ENCODE measurements around the gene FRMD1. TPM values are rescaled to one million over a fixed set of nuclear protein-coding genes. Genes with fewer than 3 reads are reported as not detected.

Gene FRMD1
- total RNA-seq, 2 donors from 2014 or later = not detected

DNA sequence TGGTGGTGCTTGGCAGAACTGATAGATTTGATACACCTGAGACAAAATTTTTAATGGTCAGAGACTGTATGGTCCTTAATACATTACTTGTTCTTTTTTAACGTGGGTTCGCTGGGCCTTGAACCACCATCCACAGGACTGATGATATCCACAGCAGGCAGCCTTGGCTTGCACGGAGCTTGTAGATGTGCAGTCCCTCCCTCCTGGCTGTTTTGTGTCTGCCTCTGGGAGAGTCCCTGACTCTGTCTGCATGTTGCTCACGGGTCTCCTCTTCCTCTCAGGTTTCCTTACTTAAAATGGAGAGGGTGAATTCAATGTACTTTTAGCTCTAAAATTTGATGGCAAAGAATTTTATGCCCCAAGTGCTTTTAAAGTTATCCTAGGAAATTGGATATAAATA, 64.0 kb downstream of the FRMD1 start:
- peaks cover 21% of the 10 kb centered on the region for H3K9me3 Mint-ChIP-seq
- Histone ChIP-seq H3K36me3 (ENCODE audit: control insufficient read depth, insufficient read depth, low read length) (no peaks in the 10 kb centered on the region), H3K9me3 (ENCODE audit: control insufficient read depth, low read length) (peaks cover 29% of the 10 kb centered on the region), H3K9ac (ENCODE audit: extremely low read depth, low read length, poor library complexity, severe bottlenecking) (no peak overlapping the region), H3K4me3 (ENCODE audit: low read length) (no peak overlapping the region), H3K4me1 (ENCODE audit: control insufficient read depth, insufficient read depth, low read length) (no peaks in the 10 kb centered on the region), H3K27me3 (ENCODE audit: control insufficient read depth, insufficient read depth, low read length, poor library complexity, severe bottlenecking) (no peaks in the 10 kb centered on the region), H3K27ac (ENCODE audit: low read depth, low read length) (no peak overlapping the region)
- TF ChIP-seq, protein P1, sequence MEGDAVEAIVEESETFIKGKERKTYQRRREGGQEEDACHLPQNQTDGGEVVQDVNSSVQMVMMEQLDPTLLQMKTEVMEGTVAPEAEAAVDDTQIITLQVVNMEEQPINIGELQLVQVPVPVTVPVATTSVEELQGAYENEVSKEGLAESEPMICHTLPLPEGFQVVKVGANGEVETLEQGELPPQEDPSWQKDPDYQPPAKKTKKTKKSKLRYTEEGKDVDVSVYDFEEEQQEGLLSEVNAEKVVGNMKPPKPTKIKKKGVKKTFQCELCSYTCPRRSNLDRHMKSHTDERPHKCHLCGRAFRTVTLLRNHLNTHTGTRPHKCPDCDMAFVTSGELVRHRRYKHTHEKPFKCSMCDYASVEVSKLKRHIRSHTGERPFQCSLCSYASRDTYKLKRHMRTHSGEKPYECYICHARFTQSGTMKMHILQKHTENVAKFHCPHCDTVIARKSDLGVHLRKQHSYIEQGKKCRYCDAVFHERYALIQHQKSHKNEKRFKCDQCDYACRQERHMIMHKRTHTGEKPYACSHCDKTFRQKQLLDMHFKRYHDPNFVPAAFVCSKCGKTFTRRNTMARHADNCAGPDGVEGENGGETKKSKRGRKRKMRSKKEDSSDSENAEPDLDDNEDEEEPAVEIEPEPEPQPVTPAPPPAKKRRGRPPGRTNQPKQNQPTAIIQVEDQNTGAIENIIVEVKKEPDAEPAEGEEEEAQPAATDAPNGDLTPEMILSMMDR (conservative IDR thresholded peaks at IDR 0.05) = no peak
- H3K27me3 Mint-ChIP-seq (ENCODE audit: insufficient read depth) = no peaks in the 10 kb centered on the region
- no peaks in the 10 kb centered on the region for H3K4me1 Mint-ChIP-seq
- no peaks in the 10 kb centered on the region for H3K36me3 Mint-ChIP-seq (ENCODE audit: low read depth)
- DNase-seq = no peak
- WGBS, 2 experiments (ENCODE audit: insufficient coverage in 1 of 2, insufficient read length in 1 of 2) = 92 to 93% methylated on average over 2 to 4 of the region's 4 CpGs
- H3K27ac Mint-ChIP-seq = no peak overlapping the region
- no peak overlapping the region for H3K4me3 Mint-ChIP-seq

DNA sequence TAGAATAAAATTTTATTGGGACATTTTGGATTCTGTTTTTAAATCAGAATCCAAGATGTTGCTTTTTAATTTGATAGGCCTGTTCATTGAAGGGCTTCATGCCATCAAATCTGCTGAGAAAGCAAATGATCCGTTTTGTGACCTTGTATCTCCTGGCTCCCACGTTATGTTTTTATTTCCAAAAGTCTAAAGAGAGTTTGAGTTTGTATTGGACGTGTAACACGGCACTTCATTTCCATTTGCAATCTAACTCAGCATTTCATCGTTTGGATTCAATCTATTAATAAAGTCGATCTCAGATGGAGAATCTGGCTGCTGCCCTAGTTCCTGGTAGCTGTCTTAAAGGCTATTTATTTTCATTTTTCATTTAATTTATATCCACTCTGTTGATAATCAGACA, 64.6 kb downstream of the FRMD1 start:
- TF ChIP-seq, protein P1 (conservative IDR thresholded peaks at IDR 0.05) = no peak
- Histone ChIP-seq H3K9ac (ENCODE audit: extremely low read depth, low read length, poor library complexity, severe bottlenecking) (no peak overlapping the region), H3K27me3 (ENCODE audit: control insufficient read depth, insufficient read depth, low read length, poor library complexity, severe bottlenecking) (no peaks in the 10 kb centered on the region), H3K27ac (ENCODE audit: low read depth, low read length) (no peak overlapping the region), H3K4me1 (ENCODE audit: control insufficient read depth, insufficient read depth, low read length) (no peaks in the 10 kb centered on the region), H3K9me3 (ENCODE audit: control insufficient read depth, low read length) (peaks cover 34% of the 10 kb centered on the region), H3K36me3 (ENCODE audit: control insufficient read depth, insufficient read depth, low read length) (no peaks in the 10 kb centered on the region), H3K4me3 (ENCODE audit: low read length) (no peak overlapping the region)
- WGBS, 2 experiments (ENCODE audit: insufficient coverage in 1 of 2, insufficient read length in 1 of 2) = 85 to 98% methylated on average over 4 to 6 of the region's 6 CpGs
- Mint-ChIP-seq H3K36me3 (ENCODE audit: low read depth) (no peaks in the 10 kb centered on the region), H3K27ac (no peak overlapping the region), H3K27me3 (ENCODE audit: insufficient read depth) (no peaks in the 10 kb centered on the region), H3K9me3 (peaks cover 21% of the 10 kb centered on the region), H3K4me3 (no peak overlapping the region), H3K4me1 (no peaks in the 10 kb centered on the region)
- DNase-seq = no peak

DNA sequence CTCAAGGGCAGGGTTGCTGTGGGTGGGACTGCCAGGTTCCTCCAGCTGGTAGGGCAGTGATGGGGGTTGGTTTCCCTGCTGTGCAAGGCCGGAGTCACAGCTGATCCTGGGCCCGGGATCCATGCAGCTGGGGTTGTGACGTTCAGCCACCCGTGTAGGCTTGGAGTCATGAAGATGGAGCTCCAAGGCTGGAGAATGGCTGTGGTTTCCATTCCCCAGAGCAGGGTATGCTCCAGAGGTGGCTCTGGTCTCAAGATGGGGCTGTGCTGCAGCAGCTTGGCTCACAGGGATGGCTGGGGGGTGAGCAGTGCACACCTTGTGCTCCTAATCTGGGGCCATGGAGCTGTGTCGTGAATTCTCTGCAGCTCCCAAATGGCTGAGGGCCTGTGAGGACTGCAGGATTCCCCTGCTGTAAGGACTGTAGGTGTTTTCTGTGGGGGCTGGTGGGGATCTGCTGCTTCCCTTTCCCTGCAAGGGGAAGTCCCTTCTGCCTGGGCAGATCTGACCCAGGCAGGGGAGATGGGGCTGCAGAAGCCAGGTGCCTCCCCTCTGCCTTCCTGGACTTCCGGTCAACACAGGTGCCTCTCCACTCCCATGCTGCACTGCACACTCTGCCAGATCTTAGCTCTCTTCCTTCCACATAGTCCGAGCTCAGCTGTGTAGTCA, 65.6 kb downstream of the FRMD1 start:
- Mint-ChIP-seq H3K4me3 (no peak overlapping the region), H3K27ac (no peak overlapping the region), H3K27me3 (ENCODE audit: insufficient read depth) (no peaks in the 10 kb centered on the region), H3K36me3 (ENCODE audit: low read depth) (no peaks in the 10 kb centered on the region), H3K4me1 (no peaks in the 10 kb centered on the region), H3K9me3 (peaks cover 23% of the 10 kb centered on the region)
- no peak for DNase-seq
- H3K27ac ChIP-seq (ENCODE audit: low read depth, low read length) = no peak overlapping the region
- no peaks in the 10 kb centered on the region for H3K36me3 ChIP-seq (ENCODE audit: control insufficient read depth, insufficient read depth, low read length)
- WGBS, 2 experiments (ENCODE audit: insufficient coverage in 1 of 2, insufficient read length in 1 of 2) = 83 to 89% methylated on average over 6 to 7 of the region's 7 CpGs
- H3K27me3 ChIP-seq (ENCODE audit: control insufficient read depth, insufficient read depth, low read length, poor library complexity, severe bottlenecking) = no peaks in the 10 kb centered on the region
- H3K9ac ChIP-seq (ENCODE audit: extremely low read depth, low read length, poor library complexity, severe bottlenecking) = no peak overlapping the region
- peaks cover 34% of the 10 kb centered on the region for H3K9me3 ChIP-seq (ENCODE audit: control insufficient read depth, low read length)
- no peak overlapping the region for H3K4me3 ChIP-seq (ENCODE audit: low read length)
- no peaks in the 10 kb centered on the region for H3K4me1 ChIP-seq (ENCODE audit: control insufficient read depth, insufficient read depth, low read length)
- TF ChIP-seq, protein P1 (conservative IDR thresholded peaks at IDR 0.05) = no peak

Data from endodermal cell (in vitro differentiated cells).